SK-N-SH treated with all-trans-retinoic acid at 6 μM for 48 hours (cell line): Measurements from ENCODE around the gene SPATA46.

ENCODE experiments used
- ARNTL ChIP-seq: fragments of 450-650 bp; formaldehyde crosslinking; IDR thresholded peaks from 2 replicates; pipeline ENCODE4 v1.5.0; 2020; ENCODE audit warnings: low read depth, mild to moderate bottlenecking, moderate library complexity, borderline replicate concordance
- GLIS3 ChIP-seq: fragments of 250-450 bp; sonication (Bioruptor Pico); IDR thresholded peaks from 2 replicates; pipeline ENCODE4 v1.5.0; 2020; ENCODE audit warnings: mild to moderate bottlenecking, moderate library complexity
- ISL1 ChIP-seq: fragments of 250-450 bp; sonication (Bioruptor Pico); IDR thresholded peaks from 2 replicates; pipeline ENCODE4 v2.1.2; 2022; ENCODE audit warnings: mild to moderate bottlenecking, moderate library complexity
- OSR1 ChIP-seq: fragments of 250-450 bp; sonication (Bioruptor Pico); IDR thresholded peaks from 2 replicates; pipeline ENCODE4 v1.8.0; 2022; ENCODE audit warnings: moderate library complexity, mild to moderate bottlenecking, inconsistent platforms
- RARB ChIP-seq: fragments of 250-450 bp; sonication (Bioruptor Pico); IDR thresholded peaks from 2 replicates; pipeline ENCODE4 v1.8.0; 2021; ENCODE audit warnings: mild to moderate bottlenecking, moderate library complexity
- ZFP30 ChIP-seq: fragments of 450-650 bp; formaldehyde crosslinking; IDR thresholded peaks from 2 replicates; pipeline ENCODE4 v1.5.0; 2022; ENCODE audit warnings: mild to moderate bottlenecking, moderate library complexity
- ZNF565 ChIP-seq: fragments of 450-650 bp; formaldehyde crosslinking; conservative IDR thresholded peaks from 2 replicates; pipeline ENCODE4 v1.5.0; 2020; ENCODE audit warnings: low read depth, mild to moderate bottlenecking, moderate library complexity
- ZNF8 ChIP-seq: fragments of 450-650 bp; formaldehyde crosslinking; IDR thresholded peaks from 2 replicates; pipeline ENCODE4 v1.5.0; 2020; ENCODE audit warnings: mild to moderate bottlenecking, moderate library complexity
- TF ChIP-seq, protein P1 (sequence below): fragments of 250-450 bp; sonication (Bioruptor Pico); IDR thresholded peaks from 2 replicates; pipeline ENCODE4 v1.8.0; 2020; ENCODE audit warnings: mild to moderate bottlenecking, moderate library complexity, borderline replicate concordance

DNA sequence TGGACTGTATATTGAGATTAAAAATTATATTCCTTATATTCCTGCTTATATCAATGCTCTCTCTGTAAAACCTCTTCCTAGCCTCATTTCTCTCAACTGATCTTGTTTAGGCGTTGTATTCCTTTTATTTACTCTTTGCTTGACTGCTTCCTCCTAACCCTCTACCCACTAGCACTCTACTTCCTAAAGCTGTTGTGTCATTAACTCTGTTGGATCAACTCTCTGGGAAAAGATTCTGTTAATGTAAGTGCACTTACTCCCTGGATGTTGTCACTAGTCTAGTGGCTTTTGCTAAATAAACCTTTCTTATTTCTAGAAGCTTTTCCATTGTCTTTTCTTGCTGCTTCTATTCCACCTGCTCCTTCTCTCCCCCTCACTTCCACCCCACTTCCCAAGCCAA, 6.5 kb downstream of the SPATA46 start:
- TF ChIP-seq ZNF565 (no peak), ZFP30 (no peak), ZNF8 (CRISPR knock-in tag) (no peak), ARNTL (CRISPR knock-in tag) (no peak), GLIS3 (CRISPR knock-in tag) (no peak), OSR1 (no peak), RARB (no peak), ISL1 (CRISPR knock-in tag) (no peak)
- TF ChIP-seq, protein P1, sequence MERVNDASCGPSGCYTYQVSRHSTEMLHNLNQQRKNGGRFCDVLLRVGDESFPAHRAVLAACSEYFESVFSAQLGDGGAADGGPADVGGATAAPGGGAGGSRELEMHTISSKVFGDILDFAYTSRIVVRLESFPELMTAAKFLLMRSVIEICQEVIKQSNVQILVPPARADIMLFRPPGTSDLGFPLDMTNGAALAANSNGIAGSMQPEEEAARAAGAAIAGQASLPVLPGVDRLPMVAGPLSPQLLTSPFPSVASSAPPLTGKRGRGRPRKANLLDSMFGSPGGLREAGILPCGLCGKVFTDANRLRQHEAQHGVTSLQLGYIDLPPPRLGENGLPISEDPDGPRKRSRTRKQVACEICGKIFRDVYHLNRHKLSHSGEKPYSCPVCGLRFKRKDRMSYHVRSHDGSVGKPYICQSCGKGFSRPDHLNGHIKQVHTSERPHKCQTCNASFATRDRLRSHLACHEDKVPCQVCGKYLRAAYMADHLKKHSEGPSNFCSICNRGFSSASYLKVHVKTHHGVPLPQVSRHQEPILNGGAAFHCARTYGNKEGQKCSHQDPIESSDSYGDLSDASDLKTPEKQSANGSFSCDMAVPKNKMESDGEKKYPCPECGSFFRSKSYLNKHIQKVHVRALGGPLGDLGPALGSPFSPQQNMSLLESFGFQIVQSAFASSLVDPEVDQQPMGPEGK (CRISPR knock-in tag), result no peak
